ENCODE results near the gene TEDC1. TPM values are rescaled to one million over a fixed set of nuclear protein-coding genes. Genes with fewer than 3 reads are reported as not detected.

The TEDC1 gene
- total RNA-seq, 5 donors from 2014 or later (not counting 1 experiment from before 2014, with no cell fraction given), result 32.8 to 186 (median 37.5) TPM

GRCh38 chr14:105450123-105450505, 40.9 kb upstream of the TEDC1 start:
- WGBS (ENCODE audit: insufficient coverage), result 98% methylated on average over 16 of the region's 22 CpGs
- H3K9me3 Mint-ChIP-seq, result no peaks in the 10 kb centered on the region
- CTCF ChIA-PET, result no interaction called here

GRCh38 chr14:105450864-105451720, 40.0 kb upstream of the TEDC1 start:
- H3K4me1 Mint-ChIP-seq, result no peaks in the 10 kb centered on the region
- ChIA-PET CTCF (no interaction called here), POLR2A (no interaction called here)
- peaks cover 10% of the 10 kb centered on the region for H3K36me3 Mint-ChIP-seq
- ATAC-seq (replicated peaks in 1 of 4), result no peak
- Histone ChIP-seq H3K27ac (ENCODE audit: low read length) (no peak overlapping the region), H3K9me3 (no peaks in the 10 kb centered on the region), H3K27me3 (replicated peaks in 1 of 2; ENCODE audit: control insufficient read depth in 2 of 2, extremely low read depth in 1 of 2, insufficient read depth in 2 of 2, low read length in 1 of 2) (no peaks in the 10 kb centered on the region), H3K4me1 (ENCODE audit: control insufficient read depth in 1 of 2, extremely low read depth in 1 of 2, insufficient read depth in 2 of 2, low read length in 2 of 2) (peaks cover 0 to 13% of the 10 kb centered on the region in 2 experiments), H3K4me3 (ENCODE audit: control insufficient read depth in 1 of 2, extremely low read depth in 1 of 2, low read length in 1 of 2) (no peak overlapping the region), H3K36me3 (ENCODE audit: control insufficient read depth in 2 of 2, extremely low read depth in 1 of 2, insufficient read depth in 1 of 2, low read length in 1 of 2) (peaks cover 26 to 30% of the 10 kb centered on the region in 2 donors)
- H3K4me3 Mint-ChIP-seq, result no peak overlapping the region
- no peaks in the 10 kb centered on the region for H3K9me3 Mint-ChIP-seq
- no peak overlapping the region for H3K27ac Mint-ChIP-seq
- H3K27me3 Mint-ChIP-seq, result no peaks in the 10 kb centered on the region
- WGBS (ENCODE audit: insufficient coverage), result 99% methylated on average over 23 of the region's 29 CpGs
- DNase-seq, result no peak

More at GRCh38 chr14:105450123-105450505, 40.9 kb upstream of the TEDC1 start:
- Histone ChIP-seq H3K27me3 (replicated peaks in 1 of 2; ENCODE audit: control insufficient read depth in 2 of 2, extremely low read depth in 1 of 2, insufficient read depth in 2 of 2, low read length in 1 of 2) (no peaks in the 10 kb centered on the region), H3K36me3 (ENCODE audit: control insufficient read depth in 2 of 2, extremely low read depth in 1 of 2, insufficient read depth in 1 of 2, low read length in 1 of 2) (peaks cover 19 to 24% of the 10 kb centered on the region in 2 donors), H3K27ac (ENCODE audit: low read length) (no peak overlapping the region), H3K4me3 (ENCODE audit: control insufficient read depth in 1 of 2, extremely low read depth in 1 of 2, low read length in 1 of 2) (no peak overlapping the region), H3K9me3 (no peaks in the 10 kb centered on the region), H3K4me1 (ENCODE audit: control insufficient read depth in 1 of 2, extremely low read depth in 1 of 2, insufficient read depth in 2 of 2, low read length in 2 of 2) (peaks cover 0 to 13% of the 10 kb centered on the region in 2 experiments)
- peaks cover 4% of the 10 kb centered on the region for H3K36me3 Mint-ChIP-seq
- no peak overlapping the region for H3K4me3 Mint-ChIP-seq
- no peak overlapping the region for H3K27ac Mint-ChIP-seq
- ATAC-seq (replicated peaks in 1 of 4) (no peak), DNase-seq (no peak)
- no peaks in the 10 kb centered on the region for H3K4me1 Mint-ChIP-seq
- H3K27me3 Mint-ChIP-seq, result no peaks in the 10 kb centered on the region
- POLR2A ChIA-PET, result no interaction called here

GRCh38 chr14:105452963-105453362, 38.1 kb upstream of the TEDC1 start:
- ATAC-seq (replicated peaks in 1 of 4) (no peak), DNase-seq (no peak)
- H3K27ac Mint-ChIP-seq, result no peak overlapping the region
- H3K36me3 ChIP-seq (ENCODE audit: control insufficient read depth in 2 of 2, extremely low read depth in 1 of 2, insufficient read depth in 1 of 2, low read length in 1 of 2), result peaks cover 28 to 37% of the 10 kb centered on the region in 2 donors
- H3K4me3 ChIP-seq (ENCODE audit: control insufficient read depth in 1 of 2, extremely low read depth in 1 of 2, low read length in 1 of 2), result no peak overlapping the region
- peaks cover 0 to 8% of the 10 kb centered on the region in 2 experiments for H3K4me1 ChIP-seq (ENCODE audit: control insufficient read depth in 1 of 2, extremely low read depth in 1 of 2, insufficient read depth in 2 of 2, low read length in 2 of 2)
- peaks cover 10% of the 10 kb centered on the region for H3K36me3 Mint-ChIP-seq
- H3K4me3 Mint-ChIP-seq, result no peak overlapping the region
- no peaks in the 10 kb centered on the region for H3K9me3 ChIP-seq
- POLR2A ChIA-PET, result no interaction called here
- H3K27me3 ChIP-seq (replicated peaks in 1 of 2; ENCODE audit: control insufficient read depth in 2 of 2, extremely low read depth in 1 of 2, insufficient read depth in 2 of 2, low read length in 1 of 2), result no peaks in the 10 kb centered on the region
- CTCF ChIA-PET, result no interaction called here
- H3K27me3 Mint-ChIP-seq, result no peaks in the 10 kb centered on the region
- H3K4me1 Mint-ChIP-seq, result no peaks in the 10 kb centered on the region
- H3K9me3 Mint-ChIP-seq, result no peaks in the 10 kb centered on the region
- 46% methylated on average over 2 of the region's 14 CpGs for WGBS (ENCODE audit: insufficient coverage)
- no peak overlapping the region for H3K27ac ChIP-seq (ENCODE audit: low read length)

GRCh38 chr14:105453847-105454246, 37.2 kb upstream of the TEDC1 start:
- Mint-ChIP-seq H3K4me1 (no peaks in the 10 kb centered on the region), H3K36me3 (peaks cover 10% of the 10 kb centered on the region), H3K9me3 (no peaks in the 10 kb centered on the region), H3K27me3 (no peaks in the 10 kb centered on the region), H3K27ac (no peak overlapping the region), H3K4me3 (no peak overlapping the region)
- CTCF ChIA-PET, result no interaction called here
- POLR2A ChIA-PET, result no interaction called here
- no peak for ATAC-seq (replicated peaks in 1 of 4)
- Histone ChIP-seq H3K4me1 (ENCODE audit: control insufficient read depth in 1 of 2, extremely low read depth in 1 of 2, insufficient read depth in 2 of 2, low read length in 2 of 2) (no peaks in the 10 kb centered on the region), H3K4me3 (ENCODE audit: control insufficient read depth in 1 of 2, extremely low read depth in 1 of 2, low read length in 1 of 2) (no peak overlapping the region), H3K36me3 (ENCODE audit: control insufficient read depth in 2 of 2, extremely low read depth in 1 of 2, insufficient read depth in 1 of 2, low read length in 1 of 2) (peaks cover 31 to 40% of the 10 kb centered on the region in 2 donors), H3K27ac (ENCODE audit: low read length) (no peak overlapping the region), H3K9me3 (no peaks in the 10 kb centered on the region), H3K27me3 (replicated peaks in 1 of 2; ENCODE audit: control insufficient read depth in 2 of 2, extremely low read depth in 1 of 2, insufficient read depth in 2 of 2, low read length in 1 of 2) (no peaks in the 10 kb centered on the region)
- 95% methylated on average over 9 of the region's 14 CpGs for WGBS (ENCODE audit: insufficient coverage)
- DNase-seq, result no peak

- Mint-ChIP-seq H3K36me3 (peaks cover 10% of the 10 kb centered on the region), H3K9me3 (no peaks in the 10 kb centered on the region), H3K27ac (no peak overlapping the region), H3K4me1 (no peaks in the 10 kb centered on the region), H3K4me3 (no peak overlapping the region), H3K27me3 (no peaks in the 10 kb centered on the region)
- peaks cover 28 to 32% of the 10 kb centered on the region in 2 donors for H3K36me3 ChIP-seq (ENCODE audit: control insufficient read depth in 2 of 2, extremely low read depth in 1 of 2, insufficient read depth in 1 of 2, low read length in 1 of 2)
- no peak for ATAC-seq (replicated peaks in 1 of 4)
- ChIA-PET CTCF (no interaction called here), POLR2A (no interaction called here)
- WGBS (ENCODE audit: insufficient coverage), result 95% methylated on average over 21 of the region's 22 CpGs
- DNase-seq, result no peak
- no peaks in the 10 kb centered on the region for H3K27me3 ChIP-seq (replicated peaks in 1 of 2; ENCODE audit: control insufficient read depth in 2 of 2, extremely low read depth in 1 of 2, insufficient read depth in 2 of 2, low read length in 1 of 2)
- no peaks in the 10 kb centered on the region for H3K9me3 ChIP-seq
- H3K4me1 ChIP-seq (ENCODE audit: control insufficient read depth in 1 of 2, extremely low read depth in 1 of 2, insufficient read depth in 2 of 2, low read length in 2 of 2), result no peaks in the 10 kb centered on the region
- H3K4me3 ChIP-seq (ENCODE audit: control insufficient read depth in 1 of 2, extremely low read depth in 1 of 2, low read length in 1 of 2), result no peak overlapping the region
- H3K27ac ChIP-seq (ENCODE audit: low read length), result no peak overlapping the region
These were observed 35.9 kb upstream of the TEDC1 start for GRCh38 chr14:105455086-105455640.

GRCh38 chr14:105455766-105456660, 35.0 kb upstream of the TEDC1 start:
- H3K9me3 Mint-ChIP-seq, result no peaks in the 10 kb centered on the region
- no peak overlapping the region for H3K4me3 Mint-ChIP-seq
- H3K27me3 Mint-ChIP-seq, result no peaks in the 10 kb centered on the region
- whole genome bisulfite sequencing (ENCODE audit: insufficient coverage), result 92% methylated on average over 21 of the region's 22 CpGs
- no peak for ATAC-seq (replicated peaks in 1 of 4)
- no peak overlapping the region for H3K27ac ChIP-seq (ENCODE audit: low read length)
- no peaks in the 10 kb centered on the region for H3K27me3 ChIP-seq (replicated peaks in 1 of 2; ENCODE audit: control insufficient read depth in 2 of 2, extremely low read depth in 1 of 2, insufficient read depth in 2 of 2, low read length in 1 of 2)
- H3K36me3 ChIP-seq (ENCODE audit: control insufficient read depth in 2 of 2, extremely low read depth in 1 of 2, insufficient read depth in 1 of 2, low read length in 1 of 2), result peaks cover 29 to 31% of the 10 kb centered on the region in 2 donors
- no peaks in the 10 kb centered on the region for H3K9me3 ChIP-seq
- H3K36me3 Mint-ChIP-seq, result peaks cover 10% of the 10 kb centered on the region
- CTCF ChIA-PET, result no interaction called here
- no peak for DNase-seq
- no peak overlapping the region for H3K27ac Mint-ChIP-seq
- no peak overlapping the region for H3K4me3 ChIP-seq (ENCODE audit: control insufficient read depth in 1 of 2, extremely low read depth in 1 of 2, low read length in 1 of 2)
- H3K4me1 Mint-ChIP-seq, result no peaks in the 10 kb centered on the region
- POLR2A ChIA-PET, result no interaction called here
- no peaks in the 10 kb centered on the region for H3K4me1 ChIP-seq (ENCODE audit: control insufficient read depth in 1 of 2, extremely low read depth in 1 of 2, insufficient read depth in 2 of 2, low read length in 2 of 2)
